Stimulated activated CD4-positive, alpha-beta T cell treated with anti-CD3 and anti-CD28 coated beads, Interleukin-1b, Interleukin-23, amount 100 ng/mL, for 1 hour (primary cell): ENCODE data around the gene MYO9A.
"Not testable (repeated sequence)": the region's sequence is repeated elsewhere in the genome, so short reads cannot be mapped to it uniquely, and the experiment has no call there.

Experiments used
- DNase-seq, 2 donors: peaks; one replicate each; pipeline ENCODE4 v3.0.0-alpha.2; 2020; ENCODE audit warnings: low read depth in 2 of 2

The MYO9A gene

GRCh38 chr15:72092691-72093090, 25.3 kb downstream of the MYO9A start:
- DNase-seq: no peak

- DNase-seq: no peak
These were observed 25.9 kb downstream of the MYO9A start for GRCh38 chr15:72092006-72092405.

- no peak for DNase-seq
These were observed 30.9 kb downstream of the MYO9A start for GRCh38 chr15:72086920-72087648.

GRCh38 chr15:72086010-72086697, 31.8 kb downstream of the MYO9A start:
- no peak for DNase-seq

- DNase-seq: no peak
These were observed 35.8 kb downstream of the MYO9A start for GRCh38 chr15:72082176-72082575.

GRCh38 chr15:72078887-72079286, 39.1 kb downstream of the MYO9A start:
- DNase-seq: no peak

- DNase-seq: no peak
These were observed 40.0 kb downstream of the MYO9A start for GRCh38 chr15:72077950-72078349.

GRCh38 chr15:72074335-72075060, 43.5 kb downstream of the MYO9A start:
- no peak for DNase-seq

- DNase-seq: not testable (repeated sequence)
These were observed 46.5 kb downstream of the MYO9A start for GRCh38 chr15:72071448-72071825.

- DNase-seq: no peak
These were observed 47.0 kb downstream of the MYO9A start for GRCh38 chr15:72070817-72071447.

GRCh38 chr15:72068856-72069255, 49.1 kb downstream of the MYO9A start:
- no peak for DNase-seq

GRCh38 chr15:72065801-72066200, 52.1 kb downstream of the MYO9A start:
- DNase-seq: no peak

- DNase-seq: no peak
These were observed 54.8 kb downstream of the MYO9A start for GRCh38 chr15:72063186-72063585.

GRCh38 chr15:72062319-72062718, 55.6 kb downstream of the MYO9A start:
- DNase-seq: no peak

- no peak for DNase-seq
These were observed 57.2 kb downstream of the MYO9A start for GRCh38 chr15:72060687-72061250.

GRCh38 chr15:72058585-72058984, 59.4 kb downstream of the MYO9A start:
- no peak for DNase-seq

- no peak for DNase-seq
These were observed 60.3 kb downstream of the MYO9A start for GRCh38 chr15:72057548-72058091.

GRCh38 chr15:72056217-72056616, 61.7 kb downstream of the MYO9A start:
- not testable (repeated sequence) for DNase-seq

- DNase-seq: not testable (repeated sequence)
These were observed 64.7 kb downstream of the MYO9A start for GRCh38 chr15:72053297-72053696.

GRCh38 chr15:72050700-72051099, 67.2 kb downstream of the MYO9A start:
- DNase-seq: no peak

- no peak for DNase-seq
These were observed 70.9 kb downstream of the MYO9A start for GRCh38 chr15:72047020-72047419.

- DNase-seq: no peak
These were observed 73.0 kb downstream of the MYO9A start for GRCh38 chr15:72044956-72045355.
